Stimulated activated CD4-positive, alpha-beta T cell treated with anti-CD3 and anti-CD28 coated beads, Interleukin-1b, Interleukin-23, amount 100 ng/mL, for 24 hours (primary cell): ENCODE data around the gene CXCL1.

Source experiments
- DNase-seq, 4 experiments: peaks; one replicate each; pipeline ENCODE4 v3.0.0-alpha.2; 2020; ENCODE audit warnings: low read depth in 4 of 4, low spot score in 1 of 4

Gene CXCL1

DNA sequence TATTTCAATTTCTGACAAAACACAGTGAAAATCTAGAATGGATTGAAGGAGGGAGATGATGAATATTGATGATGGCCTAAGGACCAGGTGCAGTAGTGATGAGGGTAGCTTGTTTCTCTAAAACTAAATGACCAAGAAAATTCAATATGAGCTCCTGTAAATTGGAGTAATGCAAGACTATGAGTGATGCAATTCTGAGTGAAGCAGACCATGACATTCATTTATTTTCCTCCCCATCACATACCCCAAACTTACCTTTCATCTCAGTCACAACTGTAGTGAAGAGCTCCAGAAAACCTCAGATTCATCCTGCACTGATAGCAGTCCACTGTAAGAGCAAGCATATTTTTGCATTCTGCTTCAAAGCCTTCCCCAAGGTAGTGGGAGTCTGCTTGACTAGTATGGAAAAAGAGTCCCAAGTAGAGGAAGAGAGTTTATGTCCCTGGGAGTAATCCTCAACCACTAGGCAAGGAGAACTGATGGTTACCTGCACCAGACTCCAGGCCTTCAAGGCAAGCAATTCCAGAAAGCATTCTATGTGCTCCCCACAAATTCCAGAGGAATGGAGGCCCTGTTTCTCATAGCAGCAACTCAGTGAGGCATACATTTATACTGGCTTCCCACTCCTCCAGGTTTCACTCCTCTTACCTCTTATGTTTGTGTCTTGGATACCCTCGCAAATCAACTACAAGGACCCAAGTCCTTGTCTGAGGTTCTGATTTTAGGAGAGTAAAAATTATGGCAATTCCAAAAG is 47.2 kb downstream of the CXCL1 start:
- no peak for DNase-seq

DNA sequence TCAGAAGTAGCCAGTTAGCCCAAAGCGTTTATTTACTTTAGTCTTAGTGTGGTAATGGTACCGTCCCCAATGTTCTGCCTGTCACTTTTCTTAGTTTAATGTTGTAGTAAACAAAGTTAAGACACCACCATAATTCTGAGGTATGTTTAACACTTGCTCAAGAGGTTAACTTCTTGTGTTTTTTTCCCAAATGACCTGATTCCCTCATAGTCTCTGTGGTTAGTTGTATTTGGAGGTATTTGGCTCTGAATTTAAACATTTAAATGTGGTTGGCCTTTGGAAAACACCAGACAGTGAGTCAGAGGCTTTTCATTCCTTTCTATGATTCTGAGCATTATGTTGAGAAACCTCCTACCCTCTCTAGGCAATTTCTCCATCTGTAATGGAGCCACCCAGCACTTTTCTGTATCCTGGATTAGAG is 47.9 kb downstream of the CXCL1 start:
- DNase-seq = no peak

DNA sequence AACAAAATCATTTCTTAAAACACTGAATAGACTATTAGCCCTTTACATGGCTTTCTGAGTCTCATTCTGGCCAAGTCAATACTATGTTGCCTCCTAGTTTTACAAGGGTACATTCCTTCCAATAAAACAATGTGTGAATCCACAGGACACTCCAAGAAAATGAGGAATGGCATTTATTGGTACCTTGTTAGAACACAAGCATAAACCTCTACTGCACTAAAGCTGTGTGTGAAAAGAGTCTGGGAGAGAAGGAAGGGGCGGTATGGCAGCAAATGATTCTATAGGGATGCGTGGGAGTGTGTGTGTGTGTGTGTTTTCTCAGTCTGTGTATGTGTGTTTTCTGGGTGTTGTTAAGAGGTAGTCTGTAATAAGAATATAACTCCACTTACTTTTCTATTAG is 48.9 kb downstream of the CXCL1 start:
- DNase-seq = no peak

DNA sequence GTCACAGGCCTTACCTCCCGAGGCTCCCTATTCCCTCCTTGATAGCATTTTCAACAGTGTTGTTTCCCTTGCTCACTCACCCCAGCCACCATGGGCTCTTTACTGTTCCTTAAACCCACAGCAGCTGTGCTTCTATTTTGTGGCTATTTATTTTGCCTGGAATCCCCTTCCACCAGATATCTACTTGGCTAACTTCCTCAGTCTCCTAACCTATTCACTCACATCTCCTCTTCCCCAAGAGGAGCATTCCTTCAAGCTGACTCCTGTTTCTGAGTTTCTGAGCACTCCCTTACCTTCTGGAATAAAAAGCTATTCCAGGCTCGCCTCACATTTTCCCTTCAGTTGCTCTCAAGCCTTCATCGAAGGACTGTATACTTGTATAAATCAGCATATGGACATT is 50.5 kb downstream of the CXCL1 start:
- no peak for DNase-seq
